GM18498 (cell line): ENCODE results near the gene JMJD7.

ENCODE experiments used
- ATAC-seq: cut with Tn5 transposase; IDR thresholded peaks from one replicate; pipeline ENCODE4 v1.9.1; 2021; ENCODE audit warnings: mild to moderate bottlenecking, moderate library complexity; ENCODE audit not compliant: unreplicated experiment

The JMJD7 gene

GRCh38 chr15:41827880-41828806 is at the start of gene JMJD7:
TSS of gene JMJD7 (plus strand) at chr15:41828092. CDS start at chr15:41828125, 33 bp downstream.
- peak; percentile 73 for ATAC-seq

GRCh38 chr15:41778521-41778920 is 49.4 kb upstream of the JMJD7 start:
- no peak for ATAC-seq

- ATAC-seq, result no peak
Measured at GRCh38 chr15:41779662-41780157, 48.2 kb upstream of the JMJD7 start.

- no peak for ATAC-seq
Measured at GRCh38 chr15:41780266-41780665, 47.6 kb upstream of the JMJD7 start.

- ATAC-seq, result no peak
Measured at GRCh38 chr15:41780727-41781126, 47.2 kb upstream of the JMJD7 start.

GRCh38 chr15:41782371-41783282 is 45.3 kb upstream of the JMJD7 start:
- ATAC-seq, result no peak

- no peak for ATAC-seq
Measured at GRCh38 chr15:41783296-41783695, 44.6 kb upstream of the JMJD7 start.

GRCh38 chr15:41788262-41788661 is 39.6 kb upstream of the JMJD7 start:
- no peak for ATAC-seq

GRCh38 chr15:41789236-41789635 is 38.7 kb upstream of the JMJD7 start:
- no peak for ATAC-seq

GRCh38 chr15:41789662-41790061 is 38.2 kb upstream of the JMJD7 start:
- no peak for ATAC-seq

- ATAC-seq, result no peak
Measured at GRCh38 chr15:41790169-41790568, 37.7 kb upstream of the JMJD7 start.

GRCh38 chr15:41790756-41791546 is 36.9 kb upstream of the JMJD7 start:
- ATAC-seq, result no peak

- ATAC-seq, result no peak
Measured at GRCh38 chr15:41791547-41791937, 36.4 kb upstream of the JMJD7 start.

- ATAC-seq, result no peak
Measured at GRCh38 chr15:41792000-41792637, 35.8 kb upstream of the JMJD7 start.

- no peak for ATAC-seq
Measured at GRCh38 chr15:41794081-41794480, 33.8 kb upstream of the JMJD7 start.

- no peak for ATAC-seq
Measured at GRCh38 chr15:41795996-41796856, 31.7 kb upstream of the JMJD7 start.

GRCh38 chr15:41797201-41797944 is 30.5 kb upstream of the JMJD7 start:
- ATAC-seq, result no peak
